ENCODE results near the gene CTF1.
"Not testable (repeated sequence)": the region's sequence is repeated elsewhere in the genome, so short reads cannot be mapped to it uniquely, and the experiment has no call there.

CTF1 gene

DNA sequence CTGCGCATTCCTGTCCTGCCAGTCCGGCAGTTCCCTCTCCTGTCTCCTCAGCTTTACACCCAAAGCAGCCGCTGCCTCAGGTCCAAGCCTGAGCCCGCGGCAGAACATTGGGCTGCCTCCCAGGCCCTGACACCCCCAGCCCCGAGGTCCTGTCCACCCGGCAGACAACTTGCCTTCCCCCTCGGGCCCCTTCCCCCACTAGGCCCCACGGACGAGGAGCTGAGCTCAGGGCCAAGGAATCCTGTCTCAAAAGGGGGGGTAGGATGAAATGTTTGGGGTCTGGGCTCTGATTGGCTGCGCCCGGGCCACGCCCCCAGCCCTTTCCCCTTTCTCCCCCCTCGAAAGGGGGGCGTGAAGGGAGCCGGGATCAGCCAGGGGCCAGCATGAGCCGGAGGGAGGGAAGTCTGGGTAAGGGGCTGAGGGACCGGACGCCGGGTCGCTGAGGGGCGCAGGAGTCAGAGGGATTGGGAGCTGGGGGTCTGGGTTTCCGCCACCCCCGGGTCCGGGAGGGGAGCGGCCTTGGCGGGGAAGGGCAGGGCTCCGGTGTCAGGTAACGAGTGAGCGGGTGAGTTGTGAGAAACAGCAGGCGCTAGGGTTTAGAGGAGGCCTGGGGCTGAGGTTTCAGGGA lies at the start of gene CTF1:
Gene CTF1 (plus strand): TSS at position 354 of the 628 bp plus-strand sequence. CDS start 30 bp downstream, at position 384.
- peak; percentile 11 for DNase-seq

DNA sequence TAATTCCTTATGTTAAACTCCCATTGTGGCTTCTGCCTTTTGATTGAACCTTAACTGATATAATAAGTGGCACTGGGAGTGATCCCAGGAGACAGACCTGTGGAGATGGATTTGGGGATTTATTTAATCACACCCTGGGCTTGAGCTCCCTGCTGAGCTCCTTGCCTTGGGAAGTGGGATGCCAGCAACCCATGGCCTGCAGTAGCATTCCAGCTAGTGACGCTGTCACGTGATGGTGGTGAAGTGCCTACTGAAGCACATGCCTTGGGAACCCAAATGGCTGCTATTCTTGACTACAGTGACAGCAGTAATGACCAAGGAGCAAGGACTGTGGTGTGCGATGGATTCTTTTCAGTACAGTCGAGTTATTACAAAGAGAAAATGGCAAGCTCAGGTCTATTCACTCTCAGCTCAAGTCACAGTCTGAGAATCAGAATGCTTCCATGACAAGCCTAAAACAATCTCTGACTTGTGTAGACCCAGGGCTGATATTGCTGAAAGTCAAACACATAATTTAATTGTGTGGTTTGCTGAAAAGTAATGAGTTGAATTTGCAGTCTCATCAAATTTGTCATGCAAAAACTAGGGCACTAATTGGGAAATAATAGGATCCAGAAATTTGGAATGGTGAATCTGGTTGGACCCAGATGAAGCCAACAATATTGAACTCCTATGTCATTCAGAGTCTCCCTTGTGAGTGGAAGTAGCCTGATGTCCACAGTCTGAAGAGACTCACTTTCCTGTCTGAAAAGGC lies 49.6 kb upstream of the CTF1 start:
- no peak for DNase-seq

GRCh38 chr16:30850246-30850645 lies 46.2 kb upstream of the CTF1 start:
- DNase-seq: no peak

DNA sequence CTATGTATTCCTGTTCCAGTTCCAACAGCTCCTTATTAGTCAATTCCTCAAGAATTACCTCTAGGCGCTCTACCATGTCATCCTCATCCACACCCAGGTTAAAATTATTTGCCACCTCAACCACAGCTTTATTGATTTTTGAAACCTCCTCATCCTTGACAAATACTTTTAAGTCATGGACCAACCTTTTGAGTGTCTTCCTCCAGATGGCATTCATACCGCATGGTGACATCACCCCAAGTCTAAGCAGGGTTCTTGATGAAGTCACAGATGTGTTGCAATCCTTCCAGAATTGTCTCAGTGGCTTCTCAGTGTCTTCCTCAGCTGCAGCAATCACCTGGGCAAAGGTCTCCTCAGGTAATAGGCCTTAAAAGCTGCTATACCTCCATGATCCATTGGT lies 42.7 kb upstream of the CTF1 start:
- DNase-seq: no peak

DNA sequence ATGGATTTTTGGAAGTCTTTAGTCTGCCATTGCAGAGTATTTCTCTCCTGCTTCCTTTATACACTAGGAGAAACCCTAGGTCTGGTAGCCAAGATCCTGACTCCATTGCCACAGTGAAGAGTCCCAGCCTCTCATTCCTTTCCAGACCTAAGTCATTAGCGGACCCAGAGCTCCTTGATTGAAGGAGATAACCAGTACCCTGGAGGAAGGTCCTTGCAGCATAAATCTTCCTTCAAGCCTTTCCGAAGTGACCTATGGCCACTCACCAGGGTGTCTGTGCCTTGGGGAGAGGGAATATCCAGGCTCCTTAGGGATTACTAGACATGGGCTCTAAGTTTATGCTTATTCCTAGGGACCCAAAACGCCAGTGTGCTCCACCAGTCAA lies 38.3 kb upstream of the CTF1 start:
- DNase-seq: no peak

DNA sequence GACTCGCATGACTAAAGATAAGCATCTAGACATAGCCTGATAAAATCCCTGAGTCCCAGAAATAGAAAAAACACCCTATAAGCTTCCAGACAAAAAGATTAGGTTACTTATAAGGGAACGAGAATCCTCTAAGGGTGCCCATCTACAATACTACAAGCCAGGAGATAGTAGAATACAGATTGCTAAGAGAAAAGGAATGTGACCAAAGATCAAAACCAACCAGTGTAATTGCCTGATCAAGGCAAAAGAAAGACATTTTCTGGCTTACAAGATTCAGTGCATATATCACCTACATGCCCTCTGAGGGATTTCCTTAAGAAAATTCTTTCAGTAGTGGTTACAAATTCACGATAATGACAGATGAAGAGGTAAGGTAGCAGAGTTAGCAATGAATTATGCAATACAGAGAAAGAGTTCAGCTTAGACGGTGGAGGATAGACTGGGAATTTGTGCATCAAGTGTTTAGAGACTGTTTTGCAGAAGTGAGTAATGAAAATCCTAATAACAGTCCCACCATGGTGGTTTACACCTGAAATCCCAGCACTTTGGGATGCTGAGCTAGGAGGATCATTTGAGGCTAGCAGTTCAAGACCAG lies 37.5 kb upstream of the CTF1 start:
- DNase-seq: no peak

DNA sequence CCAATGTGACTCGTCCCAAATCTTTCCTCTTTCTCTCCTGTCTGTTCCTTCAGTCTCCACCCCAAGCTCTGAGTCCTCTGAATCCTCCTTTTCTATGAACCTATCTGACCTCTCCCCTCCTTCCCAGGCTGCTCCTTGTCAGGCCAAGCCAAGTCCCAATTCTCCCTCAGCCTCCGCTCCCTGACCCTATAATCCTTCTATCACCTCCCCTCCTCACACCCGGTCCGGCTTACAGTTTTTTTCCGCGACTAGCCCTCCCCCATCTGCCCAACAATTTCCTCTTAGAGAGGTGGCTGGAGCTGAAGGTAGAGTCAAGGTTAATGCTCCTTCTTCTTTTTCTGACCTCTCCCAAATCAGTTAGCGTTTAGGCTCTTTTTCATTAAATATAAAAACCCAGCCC lies 35.7 kb upstream of the CTF1 start:
- not testable (repeated sequence) for DNase-seq

DNA sequence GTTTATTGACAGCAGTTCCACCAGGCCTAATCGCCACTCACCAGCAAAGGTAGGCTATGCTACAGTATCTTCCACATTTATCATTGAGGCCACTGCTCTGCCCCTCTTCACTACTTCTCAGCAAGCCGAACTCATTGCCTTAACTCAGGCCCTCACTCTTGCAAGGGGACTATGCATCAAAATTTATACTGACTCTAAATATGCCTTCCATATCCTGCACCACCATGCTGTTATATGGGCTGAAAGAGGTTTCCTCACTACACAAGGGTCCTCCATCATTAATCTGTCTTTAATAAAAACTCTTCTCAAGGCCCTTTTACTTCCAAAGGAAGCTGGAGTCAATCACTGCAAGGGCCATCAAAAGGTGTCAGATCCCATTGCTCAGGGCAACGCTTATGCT lies 33.2 kb upstream of the CTF1 start:
- DNase-seq: not testable (repeated sequence)

DNA sequence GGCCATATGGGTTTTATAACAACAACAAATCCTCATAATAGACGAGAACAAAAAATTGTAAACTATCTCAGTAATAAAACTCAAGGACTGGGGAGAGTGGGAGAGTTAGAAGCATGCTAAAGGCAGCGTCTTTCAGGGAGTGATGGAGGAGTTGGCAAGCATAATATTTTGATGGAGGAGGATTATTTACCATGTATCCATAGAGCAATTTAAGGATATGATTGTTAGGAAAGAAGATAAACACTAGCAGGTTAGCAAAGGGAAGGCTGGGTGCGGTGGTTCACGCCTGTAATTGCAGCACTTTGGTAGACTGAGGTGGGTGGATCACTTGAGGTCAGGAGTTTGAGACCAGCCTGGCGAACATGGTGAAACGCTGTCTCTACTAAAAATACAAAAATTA lies 30.4 kb upstream of the CTF1 start:
- no peak for DNase-seq

- DNase-seq: no peak
Measured at GRCh38 chr16:30867747-30868146, 28.7 kb upstream of the CTF1 start.

- DNase-seq: no peak
Measured at GRCh38 chr16:30870904-30871303, 25.5 kb upstream of the CTF1 start.

DNA sequence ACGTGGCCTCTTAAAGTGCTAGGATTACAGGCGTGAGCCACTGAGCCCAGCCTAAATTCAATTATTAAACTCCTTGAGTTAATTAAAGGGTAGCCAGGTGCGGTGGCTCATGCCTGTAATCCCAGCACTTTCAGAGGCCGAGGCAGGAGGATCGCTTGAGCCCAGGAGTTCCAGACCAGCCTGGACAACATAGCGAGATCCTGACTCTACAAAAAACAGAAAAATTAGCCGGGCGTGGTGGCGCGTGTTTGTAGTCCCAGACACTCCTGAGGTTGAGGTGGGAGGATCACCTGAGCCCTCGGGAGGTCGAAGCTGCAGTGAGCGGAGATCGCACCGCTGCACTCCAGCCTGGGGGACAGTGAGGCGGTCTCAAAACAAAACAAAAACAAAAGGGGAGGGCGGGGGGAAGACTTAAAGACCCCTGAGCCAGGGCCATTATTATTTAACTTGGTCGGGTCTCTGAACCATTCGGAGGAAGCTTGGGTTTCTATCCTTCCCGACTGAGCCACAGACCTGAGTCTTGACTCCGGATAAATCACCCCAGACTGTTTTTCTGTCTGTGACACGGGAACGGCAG lies 22.1 kb upstream of the CTF1 start:
- DNase-seq: no peak

DNA sequence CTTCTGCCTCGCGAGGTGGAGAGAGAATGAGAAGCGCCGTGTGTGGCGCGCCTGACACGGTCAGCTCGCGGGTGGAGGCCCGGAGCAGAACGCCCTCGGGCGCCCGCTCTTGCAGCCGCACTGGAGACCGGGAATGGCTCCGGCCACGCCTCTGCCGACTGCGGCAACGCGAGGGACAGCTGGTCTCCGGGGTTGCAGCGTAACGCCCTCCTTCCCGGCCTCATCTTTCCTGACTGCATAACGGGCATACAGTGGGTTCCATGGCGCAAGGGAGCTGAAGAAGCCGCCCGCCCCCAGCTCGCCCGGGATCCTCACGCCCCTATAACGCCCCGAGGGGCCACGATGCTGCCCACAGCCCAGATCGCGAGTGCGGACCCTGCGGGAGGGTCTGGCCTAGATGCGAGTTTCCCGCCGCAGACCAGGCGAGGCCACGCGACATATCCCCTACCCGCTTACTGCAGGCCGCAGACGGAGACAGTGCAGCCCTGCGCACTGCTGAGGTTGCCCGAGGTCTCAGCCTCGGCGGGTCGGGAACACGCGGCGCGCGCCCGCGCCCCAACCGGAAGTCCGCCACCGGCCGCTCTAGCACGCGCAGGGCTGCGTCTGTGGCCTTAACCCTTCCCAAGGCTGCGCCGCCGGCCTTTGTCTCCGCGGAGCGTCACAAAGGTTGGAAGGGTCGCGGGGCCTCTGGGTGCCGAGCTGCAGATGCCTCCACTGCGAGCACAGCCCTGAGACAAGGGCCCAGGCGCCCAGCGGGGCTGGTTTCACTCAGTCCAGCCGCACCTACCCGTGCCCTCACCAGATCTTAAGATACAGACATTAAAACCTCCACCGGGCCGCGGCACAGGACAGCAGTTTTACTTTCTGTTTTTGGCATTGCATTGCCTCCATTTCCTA lies 21.3 kb upstream of the CTF1 start:
- peak; percentile 93 for DNase-seq

- DNase-seq: peak; percentile 32
Measured at GRCh38 chr16:30875871-30876801, 20.3 kb upstream of the CTF1 start.

GRCh38 chr16:30876867-30877266 lies 19.5 kb upstream of the CTF1 start:
- no peak for DNase-seq

DNA sequence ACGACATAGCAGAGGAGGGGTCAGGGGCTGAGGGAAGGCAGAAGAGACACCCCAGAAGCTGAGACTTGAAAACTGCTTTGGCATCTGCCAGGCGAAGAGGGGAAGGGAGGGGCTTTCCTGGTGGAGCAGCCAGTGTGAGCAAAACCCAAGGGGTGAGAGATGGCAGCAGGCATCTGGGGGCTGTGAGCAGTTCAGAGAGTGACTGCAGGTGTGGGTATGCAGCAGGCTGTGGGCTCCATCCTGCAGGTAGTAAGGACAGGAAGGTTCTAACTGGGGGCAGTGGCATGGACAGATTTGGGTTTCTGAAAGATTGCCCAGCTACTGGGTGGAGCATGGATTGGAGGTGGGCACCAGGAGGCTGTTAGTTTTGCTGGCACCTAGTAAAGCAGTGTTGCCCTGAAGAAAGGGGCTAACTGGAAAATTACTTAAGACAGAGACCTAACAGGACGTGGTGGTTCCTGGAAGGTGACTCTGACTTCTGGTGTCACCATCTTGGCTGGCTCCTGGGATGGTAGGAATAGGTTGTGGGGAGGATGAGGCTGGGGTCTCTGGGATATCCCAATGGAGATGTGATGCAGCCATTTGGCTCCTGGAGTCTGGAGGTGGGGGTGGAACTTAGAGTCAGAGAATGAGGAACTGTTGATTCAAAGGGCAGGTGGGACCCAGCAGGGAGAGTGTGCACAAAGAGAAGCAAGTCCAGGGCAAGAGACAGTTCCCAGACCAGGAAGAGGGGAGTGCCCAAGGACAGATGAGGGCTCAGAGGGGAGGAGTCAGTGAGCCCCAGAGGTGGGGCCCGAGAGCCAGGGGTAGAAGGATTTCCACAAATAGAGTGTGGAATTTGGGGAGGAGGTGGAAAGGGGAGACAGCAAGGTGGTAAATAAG lies 13.7 kb upstream of the CTF1 start:
- no peak for DNase-seq

- no peak for DNase-seq
Measured at GRCh38 chr16:30884760-30885159, 11.7 kb upstream of the CTF1 start.

GRCh38 chr16:30885196-30885595 lies 11.2 kb upstream of the CTF1 start:
- DNase-seq: no peak

DNA sequence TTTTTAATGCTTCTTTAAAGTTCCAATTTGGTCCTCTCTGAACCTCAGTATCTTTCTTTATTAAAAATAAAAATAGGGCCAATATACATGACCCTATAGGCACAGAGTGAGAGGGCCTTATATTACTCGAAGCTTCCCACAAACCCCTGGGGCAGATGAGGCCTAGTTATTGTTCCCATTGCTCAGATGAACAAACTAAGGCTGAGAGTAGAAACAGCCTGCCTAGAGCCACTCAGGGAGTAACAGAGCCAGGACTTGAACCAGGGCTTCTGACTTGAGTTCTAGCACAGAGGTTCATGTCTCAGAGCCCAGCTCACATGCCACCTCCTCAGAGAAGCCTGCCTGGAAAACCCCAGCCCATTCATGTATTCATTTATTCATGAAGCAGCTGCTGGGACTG lies 10.3 kb upstream of the CTF1 start:
- no peak for DNase-seq

- DNase-seq: no peak
Measured at GRCh38 chr16:30887927-30888326, 8.5 kb upstream of the CTF1 start.
